H1 (cell line): Measurements from ENCODE around the gene PQBP1. TPM values are rescaled to one million over a fixed set of nuclear protein-coding genes. Genes with fewer than 3 reads are reported as not detected.

Experiments used
- CTCF ChIA-PET: fragments of 300-600 bp; sonication (Branson Sonifier 250); formaldehyde crosslinking; loops from one replicate; lab custom pipeline; 2021; ENCODE audit not compliant: partially characterized antibody; lab: Charles Lee
- POLR2A ChIA-PET: fragments of 300-600 bp; sonication (Branson Sonifier 250); formaldehyde crosslinking; loops from one replicate; lab custom pipeline; 2021; ENCODE audit warnings: inconsistent platforms; ENCODE audit not compliant: partially characterized antibody; lab: Charles Lee
- DNase-seq, 2 experiments: peaks; one replicate each; pipeline versions ENCODE4 v3.0.0 to v3.0.0-alpha.2; 2010 to 2022; ENCODE audit warnings: low spot score in 2 of 2, low read depth in 1 of 2, mixed read lengths in 1 of 2
- FAIRE-seq: peaks from 2 replicates; lab custom pipeline; 2011; peaks lifted over from hg19 to GRCh38; lab: Jason Lieb, UNC
- H2AFZ ChIP-seq: 2 replicates; pipeline ENCODE4 v1.8.1; 2012; ENCODE audit warnings: low read length, inconsistent platforms
- H2AK5ac ChIP-seq: 2 replicates; pipeline ENCODE4 v1.6.1; 2013; ENCODE audit warnings: low read depth, low read length
- H2BK120ac ChIP-seq: replicated peaks from 2 replicates; pipeline ENCODE3; 2013; ENCODE audit warnings: low read depth, low read length, inconsistent platforms
- H2BK12ac ChIP-seq: 2 replicates; pipeline ENCODE4 v1.6.1; 2013; ENCODE audit warnings: low read depth, low read length
- H2BK15ac ChIP-seq: 2 replicates; pipeline ENCODE4 v1.6.1; 2013; ENCODE audit warnings: low read length
- H2BK20ac ChIP-seq: 2 replicates; pipeline ENCODE4 v1.6.1; 2013; ENCODE audit warnings: low read length
- H2BK5ac ChIP-seq: 2 replicates; pipeline ENCODE4 v1.6.1; 2013; ENCODE audit warnings: low read depth, low read length
- H3K14ac ChIP-seq: 2 replicates; pipeline ENCODE4 v1.6.1; 2013; ENCODE audit warnings: inconsistent platforms; ENCODE audit not compliant: insufficient read length
- H3K18ac ChIP-seq: 2 replicates; pipeline ENCODE4 v1.6.1; 2013; ENCODE audit warnings: low read length; ENCODE audit errors: extremely low read depth
- H3K23ac ChIP-seq: 2 replicates; pipeline ENCODE4 v1.6.1; 2013; ENCODE audit warnings: inconsistent platforms; ENCODE audit not compliant: insufficient read length
- H3K23me2 ChIP-seq: 2 replicates; pipeline ENCODE4 v1.6.1; 2013; ENCODE audit warnings: low read depth, low read length
- H3K27ac ChIP-seq: 2 replicates; pipeline ENCODE4 v1.6.1; 2011; ENCODE audit warnings: low read depth, low read length, inconsistent platforms
- H3K27me3 ChIP-seq, 4 experiments: replicated peaks in 1 of 4; 1 replicate in 1 of 4; 2 replicates in 3 of 4; pipeline versions ENCODE4 v1.6.1 to v1.8.1; 2011 to 2013; ENCODE audit warnings: low read length in 3 of 4, mild to moderate bottlenecking in 3 of 4, inconsistent platforms in 2 of 4, mixed read lengths in 2 of 4, moderate library complexity in 1 of 4; ENCODE audit not compliant: control insufficient read depth in 3 of 4, insufficient read depth in 3 of 4; ENCODE audit errors: extremely low read depth in 1 of 4
- H3K36me3 ChIP-seq, 4 experiments: 2 replicates each; pipeline versions ENCODE4 v1.6.1 to v1.8.1; 2011 to 2013; ENCODE audit warnings: mild to moderate bottlenecking in 4 of 4, low read length in 3 of 4, moderate library complexity in 2 of 4, control low read depth in 1 of 4, inconsistent platforms in 1 of 4; ENCODE audit not compliant: insufficient read depth in 4 of 4, control insufficient read depth in 2 of 4
- H3K4ac ChIP-seq: replicated peaks from 2 replicates; pipeline ENCODE3; 2013; ENCODE audit warnings: low read length, low read depth, mixed read lengths, inconsistent platforms; ENCODE audit not compliant: insufficient read length
- H3K4me1 ChIP-seq, 4 experiments: replicated peaks in 1 of 4; 1 replicate in 1 of 4; 2 replicates in 3 of 4; pipeline versions ENCODE4 v1.6.1 to v1.8.1; 2011 to 2013; ENCODE audit warnings: low read length in 3 of 4, inconsistent platforms in 2 of 4, mixed read lengths in 1 of 4; ENCODE audit not compliant: insufficient read depth in 4 of 4, control insufficient read depth in 3 of 4
- H3K4me2 ChIP-seq, 2 experiments: 2 replicates each; pipeline versions ENCODE4 v1.6.1 to v1.8.1; 2011 to 2013; ENCODE audit warnings: low read depth in 2 of 2, low read length in 2 of 2, control low read depth in 1 of 2, inconsistent platforms in 1 of 2, mild to moderate bottlenecking in 1 of 2; ENCODE audit not compliant: insufficient read depth in 1 of 2
- H3K4me3 ChIP-seq, 4 experiments: fragments of 200-600, 300-600 bp in 1 of 4; sonication (generic), shearing (Covaris generic), sonication (Bioruptor Twin) in 1 of 4; 2 replicates each; pipeline versions ENCODE4 v1.5.1 to v1.8.1; 2011 to 2016; ENCODE audit warnings: low read length in 4 of 4, low read depth in 3 of 4, control low read depth in 2 of 4, inconsistent platforms in 2 of 4, mild to moderate bottlenecking in 2 of 4, mixed read lengths in 1 of 4, moderate library complexity in 1 of 4; ENCODE audit not compliant: insufficient read depth in 2 of 4; ENCODE audit errors: extremely low read depth in 1 of 4
- H3K56ac ChIP-seq: replicated peaks from 2 replicates; pipeline ENCODE3; 2013; ENCODE audit warnings: low read depth, mild to moderate bottlenecking, mixed read lengths, low read length, inconsistent platforms; ENCODE audit not compliant: insufficient read length
- H3K79me1 ChIP-seq: 2 replicates; pipeline ENCODE4 v1.6.1; 2013; ENCODE audit warnings: low read depth, low read length, control low read depth
- H3K79me2 ChIP-seq, 2 experiments: 2 replicates each; pipeline versions ENCODE4 v1.6.1 to v1.8.1; 2012 to 2013; ENCODE audit warnings: low read length in 2 of 2, mild to moderate bottlenecking in 2 of 2, inconsistent platforms in 1 of 2; ENCODE audit not compliant: insufficient read depth in 2 of 2, control insufficient read depth in 1 of 2
- H3K9ac ChIP-seq, 4 experiments: replicated peaks in 1 of 4; 1 replicate in 1 of 4; 2 replicates in 3 of 4; pipeline versions ENCODE4 v1.6.1 to v1.8.1; 2011 to 2013; ENCODE audit warnings: low read depth in 3 of 4, low read length in 3 of 4, control low read depth in 2 of 4, mild to moderate bottlenecking in 2 of 4, moderate library complexity in 2 of 4, inconsistent platforms in 1 of 4; ENCODE audit errors: extremely low read depth in 1 of 4
- H3K9me3 ChIP-seq, 2 experiments: 2 replicates each; pipeline versions ENCODE4 v1.6.1 to v1.8.1; 2012 to 2013; ENCODE audit warnings: mild to moderate bottlenecking in 2 of 2, moderate library complexity in 2 of 2, control low read depth in 1 of 2, inconsistent platforms in 1 of 2, low read depth in 1 of 2, low read length in 1 of 2, mixed read lengths in 1 of 2; ENCODE audit not compliant: insufficient read depth in 2 of 2
- H4K20me1 ChIP-seq, 2 experiments: replicated peaks in 1 of 2; 2 replicates each; pipeline versions ENCODE3 to v1.8.1; 2011 to 2013; ENCODE audit warnings: inconsistent platforms in 2 of 2, low read length in 2 of 2, mild to moderate bottlenecking in 1 of 2; ENCODE audit not compliant: insufficient read depth in 2 of 2, control insufficient read depth in 1 of 2
- H4K5ac ChIP-seq: 2 replicates; pipeline ENCODE4 v1.6.1; 2013; ENCODE audit warnings: low read length, low read depth, mixed read lengths, inconsistent platforms; ENCODE audit not compliant: insufficient read length
- H4K8ac ChIP-seq: 2 replicates; pipeline ENCODE4 v1.8.0; 2013; ENCODE audit warnings: mild to moderate bottlenecking, moderate library complexity, low read length, inconsistent platforms; ENCODE audit not compliant: insufficient read depth; ENCODE audit errors: extremely low read depth
- H4K91ac ChIP-seq: replicated peaks from 2 replicates; pipeline ENCODE3; 2013; ENCODE audit warnings: low read length, mixed read lengths, inconsistent platforms; ENCODE audit not compliant: insufficient read length
- ASH2L ChIP-seq: fragments of 200-600, 300-600 bp; sonication (generic); IDR thresholded peaks from one replicate; pipeline ENCODE4 v1.7.1; 2017; ENCODE audit warnings: low read length
- BCL11A ChIP-seq, 2 experiments: IDR thresholded peaks; one replicate each; pipeline ENCODE4 v1.6.1; 2011; ENCODE audit warnings: low read depth in 2 of 2, low read length in 2 of 2, mild to moderate bottlenecking in 2 of 2
- CHD2 ChIP-seq: IDR thresholded peaks from 2 replicates; pipeline ENCODE4 v1.6.1; 2012; ENCODE audit warnings: low read length, improper control_type of control experiment
- FOSL1 ChIP-seq: IDR thresholded peaks from 2 replicates; pipeline ENCODE4 v1.6.1; 2011; ENCODE audit warnings: mild to moderate bottlenecking, low read depth, low read length, moderate library complexity; ENCODE audit not compliant: insufficient read depth
- KDM1A ChIP-seq: fragments of 200-600, 300-600 bp; sonication (generic); IDR thresholded peaks from 2 replicates; pipeline ENCODE4 v1.7.1; 2016; ENCODE audit warnings: mild to moderate bottlenecking, low read length, borderline replicate concordance
- PHF8 ChIP-seq: fragments of 200-600 bp; sonication (generic); conservative IDR thresholded peaks from 2 replicates; pipeline ENCODE4 v1.7.1; 2012; ENCODE audit warnings: low read depth, mild to moderate bottlenecking, inconsistent platforms, low read length, moderate library complexity
- POU5F1 ChIP-seq: IDR thresholded peaks from 2 replicates; pipeline ENCODE4 v1.6.1; 2011; ENCODE audit warnings: low read depth, mild to moderate bottlenecking, low read length, moderate library complexity
- SIRT6 ChIP-seq: IDR thresholded peaks from one replicate; pipeline ENCODE4 v1.7.1; 2012; ENCODE audit warnings: low read length, inconsistent platforms
- SP4 ChIP-seq: IDR thresholded peaks from 2 replicates; pipeline ENCODE4 v1.6.1; 2012; ENCODE audit warnings: low read length, inconsistent platforms
- SRF ChIP-seq: IDR thresholded peaks from 2 replicates; pipeline ENCODE4 v1.6.1; 2011; ENCODE audit warnings: mild to moderate bottlenecking, low read depth, low read length, moderate library complexity
- WGBS, 2 experiments: shearing (Covaris generic) in 1 of 2; methylation state at CpG; one replicate each; pipeline versions ENCODE4 v1.1.6 to v1.1.7; 2013 to 2015; ENCODE audit warnings: low lambda C conversion rate in 2 of 2, mixed read lengths in 2 of 2, inconsistent platforms in 1 of 2, low coverage in 1 of 2, missing lambda C conversion rate in 1 of 2; ENCODE audit not compliant: insufficient replicate concordance in 2 of 2, insufficient coverage in 1 of 2, insufficient read length in 1 of 2; ENCODE audit errors: extremely low coverage in 1 of 2, missing lambda C conversion rate in 1 of 2; 5-methylcytosine and 5-hydroxymethylcytosine counted together
- polyA plus RNA-seq, 7 experiments: library from polyadenylated mRNA; depleted of rRNA in 3 of 7; stranded (reverse) in 5 of 7; unstranded in 2 of 7; fragments of >200 nt in 5 of 7; fragments of 200-250 nt in 2 of 7; gene quantifications; 1 replicate in 5 of 7; 2 replicates in 1 of 7; 4 replicates in 1 of 7; pipeline versions ENCODE4 v1.2.1 to v1.2.3, GENCODE V29; 2011 to 2013; ENCODE audit warnings: missing spikeins in 2 of 7, mixed read lengths in 2 of 7
- total RNA-seq: library from RNA; stranded (reverse); fragmentation: NEBNext Ultra II Directional; extraction: Animal tissue kit (Norgen Biotek cat#: 25700); gene quantifications from 2 replicates; pipeline ENCODE4 v1.2.1, GENCODE V29; 2021

PQBP1 gene
- total and polyA plus RNA-seq, 2 of the 8 experiments (the other 6 are each of a cell fraction or from before 2014, with no cell fraction given), result 91.7 to 95.9 TPM

DNA sequence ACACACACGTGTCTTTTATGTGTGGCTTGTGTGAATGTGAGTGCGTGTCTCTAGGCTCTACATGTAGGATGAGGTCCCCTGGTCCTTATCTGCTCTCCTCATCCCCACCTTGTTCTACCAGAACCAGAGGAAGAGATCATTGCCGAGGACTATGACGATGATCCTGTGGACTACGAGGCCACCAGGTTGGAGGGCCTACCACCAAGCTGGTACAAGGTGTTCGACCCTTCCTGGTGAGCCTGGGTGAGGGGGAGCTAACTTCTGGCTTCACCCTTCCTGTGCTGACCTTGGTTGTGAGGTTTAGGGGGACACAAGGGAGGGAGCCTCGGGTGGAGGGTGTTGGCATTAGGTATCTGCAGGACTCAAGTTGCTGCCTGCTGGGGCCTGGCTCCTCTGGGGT is 3.3 kb downstream of the PQBP1 start:
- Histone ChIP-seq H3K23me2 (peaks cover 5% of the 10 kb centered on the region), H4K8ac (no peak overlapping the region), H3K9ac (no peak overlapping the region), H3K27me3 (no peaks in the 10 kb centered on the region), H3K56ac (no peak overlapping the region), H3K36me3 (peaks cover 6 to 33% (median 16%) of the 10 kb centered on the region in 4 experiments; a peak in 6 of 8 replicates), H2BK120ac (no peak overlapping the region), H2BK20ac (no peak overlapping the region), H3K14ac (no peak overlapping the region), H2AFZ (no peak overlapping the region), H4K20me1 (peaks cover 6 to 7% of the 10 kb centered on the region in 2 experiments), H3K79me2 (peaks cover 0 to 19% of the 10 kb centered on the region in 2 experiments; a peak in 2 of 4 replicates), H2BK12ac (no peak overlapping the region), H3K4me3 (no peak overlapping the region), H2BK5ac (no peak overlapping the region), H4K5ac (no peak overlapping the region), H4K91ac (no peak overlapping the region), H3K79me1 (no peaks in the 10 kb centered on the region), H3K27ac (no peak overlapping the region), H3K9me3 (no peaks in the 10 kb centered on the region), H3K4ac (no peak overlapping the region), H3K23ac (no peak overlapping the region), H2AK5ac (no peak overlapping the region), H3K4me2 (no peak overlapping the region), H3K18ac (no peak overlapping the region), H3K4me1 (peaks cover 0 to 6% (median 2%) of the 10 kb centered on the region in 4 experiments; a peak in 3 of 7 replicates), H2BK15ac (no peak overlapping the region)
- FAIRE-seq, result no peak
- TF ChIP-seq SIRT6 (no peak), POU5F1 (no peak), CHD2 (no peak), ASH2L (no peak), SP4 (no peak), FOSL1 (no peak), PHF8 (no peak), BCL11A (IDR thresholded peaks at IDR 0.05; ENCODE audit: low read depth in 2 of 2, low read length in 2 of 2) (no peak), KDM1A (no peak), SRF (no peak)
- ChIA-PET CTCF (no interaction called here), POLR2A (interaction anchor here (0.9 to 30.9 kb wide), 5 partner anchors 8 to 92 kb away, joined by 3 to 572 read pairs (median 9); partner anchors contain the start of gene SLC35A2)
- no peak for DNase-seq
- 87% methylated on average over 7 of the region's 7 CpGs; no CpG with 5 or more reads in 1 of the 2 experiments for WGBS, 2 experiments
